Globus pallidus (tissue), 1 donor: Measurements from ENCODE around the gene ENTPD2.

Source experiments
- DNase-seq: peaks from one replicate; pipeline ENCODE4 v3.0.0-alpha.2; 2015; ENCODE audit warnings: low spot score

Gene ENTPD2

GRCh38 chr9:137079401-137079787 lies 25.5 kb upstream of the ENTPD2 start:
- no peak for DNase-seq

GRCh38 chr9:137078701-137079400 lies 25.0 kb upstream of the ENTPD2 start:
- no peak for DNase-seq

- DNase-seq = no peak
These were observed 24.2 kb upstream of the ENTPD2 start for GRCh38 chr9:137077758-137078693.

- DNase-seq = peak; percentile 80
These were observed 23.3 kb upstream of the ENTPD2 start, which contains the start of gene UAP1L1 for GRCh38 chr9:137077010-137077747. UAP1L1 (plus strand) TSS chr9:137077517; CDS start chr9:137077533, 16 bp downstream.

GRCh38 chr9:137076636-137077009 lies 22.8 kb upstream of the ENTPD2 start:
- no peak for DNase-seq

- no peak for DNase-seq
These were observed 21.5 kb upstream of the ENTPD2 start for GRCh38 chr9:137075275-137075775.

- no peak for DNase-seq
These were observed 20.9 kb upstream of the ENTPD2 start for GRCh38 chr9:137074657-137075274.

- DNase-seq = no peak
These were observed 20.1 kb upstream of the ENTPD2 start for GRCh38 chr9:137073992-137074399.

- DNase-seq = no peak
These were observed 17.4 kb upstream of the ENTPD2 start for GRCh38 chr9:137071282-137071681.

GRCh38 chr9:137070906-137071275 lies 17.0 kb upstream of the ENTPD2 start:
- peak; percentile 97 for DNase-seq

GRCh38 chr9:137070201-137070905 lies 16.5 kb upstream of the ENTPD2 start, which contains the start of gene SAPCD2:
SAPCD2 (minus strand) TSS chr9:137070557; CDS start chr9:137070460, 97 bp downstream.
- peak; percentile 93 for DNase-seq

GRCh38 chr9:137069508-137070091 lies 15.7 kb upstream of the ENTPD2 start:
- no peak for DNase-seq

GRCh38 chr9:137068539-137069507 lies 15.0 kb upstream of the ENTPD2 start:
- DNase-seq = peak; percentile 13

- DNase-seq = peak; percentile 83
These were observed 14.1 kb upstream of the ENTPD2 start for GRCh38 chr9:137067860-137068538.

GRCh38 chr9:137066096-137066861 lies 12.4 kb upstream of the ENTPD2 start:
- DNase-seq = no peak

- no peak for DNase-seq
These were observed 11.6 kb upstream of the ENTPD2 start for GRCh38 chr9:137065336-137065967.

GRCh38 chr9:137064880-137065164 lies 11.0 kb upstream of the ENTPD2 start:
- DNase-seq = no peak
